ENCODE data around the gene RNPEPL1. TPM values are rescaled to one million over a fixed set of nuclear protein-coding genes. Genes with fewer than 3 reads are reported as not detected.
A peak's percentile ranks its signal among the peaks of the same experiment; 100 is the strongest.

Gene RNPEPL1
- 10 to 100 TPM; 39.1 to 48.5 TPM for total RNA-seq
- 28.9 TPM for polyA plus RNA-seq (ENCODE audit: insufficient read depth, low read depth, low replicate concordance)
- long read RNA-seq, donor 1, full-length matches to known transcripts: 11 of 11 reads
- long read RNA-seq, donor 1, partial matches to known transcripts: 0 of 11 reads
- long read RNA-seq, donor 1, other reads (novel, unspliced or antisense): 0 of 11 reads
- long read RNA-seq, donor 2, full-length matches to known transcripts: 5 of 22 reads
- long read RNA-seq, donor 2, partial matches to known transcripts: 17 of 22 reads
- long read RNA-seq, donor 2, other reads (novel, unspliced or antisense): 0 of 22 reads

- intact Hi-C loops (cut with DNase I; ENCODE audit: low total_unique reads): no loop called here
- Histone ChIP-seq H3K9me3 (no peaks in the 10 kb centered on the region), H3K27me3 (no peaks in the 10 kb centered on the region), H3K4me1 (peaks cover 39% of the 10 kb centered on the region), H3K36me3 (ENCODE audit: low read depth, missing control alignments) (no peaks in the 10 kb centered on the region), H3K4me3 (peak within 1 kb of the TSS; percentile 63 to 70), H3K27ac (peak within 1 kb of the TSS; percentile 59 to 85)
- peak; percentile 35 for DNase-seq
- WGBS, 2 donors: 0% methylated on average over 16 to 81 of the region's 106 CpGs
- TF ChIP-seq POLR2A (IDR thresholded peaks at IDR 0.05): no peak
- TF ChIP-seq CTCF (IDR thresholded peaks at IDR 0.05): no peak
These were observed at the start of gene RNPEPL1 for GRCh38 chr2:240567872-240568677. RNPEPL1 (plus strand) TSS chr2:240568484; CDS start chr2:240568587, 103 bp downstream.

- H3K4me1 ChIP-seq: peaks cover 4% of the 10 kb centered on the region
- intact Hi-C loops (cut with DNase I; ENCODE audit: low total_unique reads): no loop called here
- no peak overlapping the region for H3K27ac ChIP-seq
- H3K4me3 ChIP-seq: no peak overlapping the region
- H3K9me3 ChIP-seq: no peaks in the 10 kb centered on the region
- WGBS, 2 donors: 71 to 81% methylated on average over 5 of the region's 5 CpGs
- DNase-seq: no peak
- H3K27me3 ChIP-seq: no peaks in the 10 kb centered on the region
- TF ChIP-seq CTCF (IDR thresholded peaks at IDR 0.05) (no peak), POLR2A (IDR thresholded peaks at IDR 0.05) (no peak)
- H3K36me3 ChIP-seq (ENCODE audit: low read depth, missing control alignments): no peaks in the 10 kb centered on the region
These were observed 49.3 kb upstream of the RNPEPL1 start for GRCh38 chr2:240518981-240519380.

GRCh38 chr2:240519396-240520129 lies 48.7 kb upstream of the RNPEPL1 start:
- Histone ChIP-seq H3K27ac (no peak overlapping the region), H3K36me3 (ENCODE audit: low read depth, missing control alignments) (no peaks in the 10 kb centered on the region), H3K4me1 (peaks cover 4% of the 10 kb centered on the region), H3K27me3 (no peaks in the 10 kb centered on the region), H3K4me3 (peak overlapping the region in 1 of 2 donors; percentile 34), H3K9me3 (no peaks in the 10 kb centered on the region)
- TF ChIP-seq POLR2A (IDR thresholded peaks at IDR 0.05) (no peak), CTCF (IDR thresholded peaks at IDR 0.05) (no peak)
- WGBS, 2 donors: 29 to 37% methylated on average over 25 of the region's 25 CpGs
- intact Hi-C loops (cut with DNase I; ENCODE audit: low total_unique reads): no loop called here
- no peak for DNase-seq

- H3K27me3 ChIP-seq: no peaks in the 10 kb centered on the region
- no peaks in the 10 kb centered on the region for H3K9me3 ChIP-seq
- no peak for TF ChIP-seq CTCF (IDR thresholded peaks at IDR 0.05)
- TF ChIP-seq POLR2A (IDR thresholded peaks at IDR 0.05): no peak
- H3K4me1 ChIP-seq: peaks cover 4% of the 10 kb centered on the region
- H3K36me3 ChIP-seq (ENCODE audit: low read depth, missing control alignments): no peaks in the 10 kb centered on the region
- peak overlapping the region in 1 of 2 donors; percentile 34 for H3K4me3 ChIP-seq
- intact Hi-C loops (cut with DNase I; ENCODE audit: low total_unique reads): no loop called here
- DNase-seq: no peak
- H3K27ac ChIP-seq: no peak overlapping the region
- WGBS, 2 donors: 30 to 42% methylated on average over 12 to 34 of the region's 52 CpGs
These were observed 47.9 kb upstream of the RNPEPL1 start for GRCh38 chr2:240520130-240520973.

All from testis (tissue), 5 donors.